Upper lobe of left lung (tissue), 4 donors: ENCODE results near the gene SLC6A18.

Experiments
- CTCF ChIP-seq, 6 experiments: fragments of 450-650 bp in 4 of 6; fragments of 200-600 bp in 2 of 6; sonication (generic) in 2 of 6; IDR thresholded peaks; one replicate each; pipeline ENCODE4 v1.5.1; 2016 to 2019; ENCODE audit warnings: antibody characterized with exemption in 6 of 6
- EP300 ChIP-seq, 4 donors: sonication (generic); formaldehyde crosslinking; IDR thresholded peaks; one replicate each; pipeline ENCODE4 v1.5.1; 2017; ENCODE audit warnings: antibody characterized with exemption in 4 of 4, control low read depth in 2 of 4
- POLR2A ChIP-seq, 4 donors: fragments of 450-650 bp; IDR thresholded peaks; one replicate each; pipeline ENCODE4 v1.5.1; 2016 to 2017; ENCODE audit warnings: antibody characterized with exemption in 4 of 4, mild to moderate bottlenecking in 2 of 4
- POLR2AphosphoS5 ChIP-seq, 2 donors: sonication (generic); formaldehyde crosslinking; IDR thresholded peaks; one replicate each; pipeline ENCODE4 v1.5.1; 2017; ENCODE audit warnings: antibody characterized with exemption in 2 of 2

GRCh38 chr5:1216211-1216917 lies 8.8 kb upstream of the SLC6A18 start:
- no peak for TF ChIP-seq EP300 (IDR thresholded peaks at IDR 0.05)
- TF ChIP-seq CTCF (IDR thresholded peaks at IDR 0.05): no peak
- no peak for TF ChIP-seq POLR2AphosphoS5 (IDR thresholded peaks at IDR 0.05)
- no peak for TF ChIP-seq POLR2A (IDR thresholded peaks at IDR 0.05)
